Measurements from ENCODE around the gene DIAPH3. TPM values are rescaled to one million over a fixed set of nuclear protein-coding genes. Genes with fewer than 3 reads are reported as not detected.
A peak's percentile ranks its signal among the peaks of the same experiment; 100 is the strongest.

Gene DIAPH3
- total RNA-seq, 1 donor from 2014 or later: 4.5 TPM

DNA sequence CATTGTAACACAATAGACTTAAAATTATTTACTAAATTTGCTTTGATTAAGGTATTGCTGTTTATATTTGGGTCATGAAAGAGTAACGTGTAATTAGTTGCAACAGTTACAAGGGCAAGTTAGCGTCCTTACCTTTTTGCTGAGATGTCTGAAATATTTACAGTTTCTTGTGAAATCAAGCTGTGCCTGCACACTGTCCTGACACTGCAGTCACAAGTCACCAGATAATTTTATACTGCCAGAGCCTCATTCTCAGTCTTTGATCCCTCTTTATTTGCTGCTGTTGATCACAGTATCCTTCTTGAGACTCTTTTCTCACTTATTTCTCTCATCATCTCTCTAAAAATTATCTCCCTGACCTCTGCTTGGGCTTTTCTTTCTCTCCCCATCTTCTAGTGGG, 8.4 kb upstream of the DIAPH3 start:
- no peaks in the 10 kb centered on the region for H3K9me3 Mint-ChIP-seq (ENCODE audit: unreplicated experiment)
- no peak for DNase-seq (ENCODE audit: low spot score)
- no peak overlapping the region for H3K4me3 Mint-ChIP-seq (ENCODE audit: unreplicated experiment)
- H3K27ac Mint-ChIP-seq (ENCODE audit: unreplicated experiment): no peak overlapping the region
- no peaks in the 10 kb centered on the region for H3K36me3 Mint-ChIP-seq (ENCODE audit: low read depth, unreplicated experiment)
- no peaks in the 10 kb centered on the region for H3K4me1 Mint-ChIP-seq (ENCODE audit: unreplicated experiment)
- TF ChIP-seq CTCF (IDR thresholded peaks at IDR 0.05; ENCODE audit: unreplicated experiment): no peak
- H3K27me3 Mint-ChIP-seq (ENCODE audit: unreplicated experiment): peaks cover 3% of the 10 kb centered on the region

- TF ChIP-seq CTCF (IDR thresholded peaks at IDR 0.05; ENCODE audit: unreplicated experiment): no peak
- Mint-ChIP-seq H3K27me3 (ENCODE audit: unreplicated experiment) (peaks cover 3% of the 10 kb centered on the region), H3K27ac (ENCODE audit: unreplicated experiment) (no peak overlapping the region), H3K36me3 (ENCODE audit: low read depth, unreplicated experiment) (no peaks in the 10 kb centered on the region), H3K4me1 (ENCODE audit: unreplicated experiment) (peaks cover 7% of the 10 kb centered on the region), H3K4me3 (ENCODE audit: unreplicated experiment) (no peak overlapping the region), H3K9me3 (ENCODE audit: unreplicated experiment) (no peaks in the 10 kb centered on the region)
- no peak for DNase-seq (ENCODE audit: low spot score)
These were observed 6.7 kb upstream of the DIAPH3 start for GRCh38 chr13:60170414-60170813.

- no peak overlapping the region for H3K4me3 Mint-ChIP-seq (ENCODE audit: unreplicated experiment)
- H3K9me3 Mint-ChIP-seq (ENCODE audit: unreplicated experiment): no peaks in the 10 kb centered on the region
- peak; percentile 21 for TF ChIP-seq CTCF (IDR thresholded peaks at IDR 0.05; ENCODE audit: unreplicated experiment)
- peaks cover 3% of the 10 kb centered on the region for H3K27me3 Mint-ChIP-seq (ENCODE audit: unreplicated experiment)
- no peak for DNase-seq (ENCODE audit: low spot score)
- H3K4me1 Mint-ChIP-seq (ENCODE audit: unreplicated experiment): peaks cover 17% of the 10 kb centered on the region
- no peak overlapping the region for H3K27ac Mint-ChIP-seq (ENCODE audit: unreplicated experiment)
- no peaks in the 10 kb centered on the region for H3K36me3 Mint-ChIP-seq (ENCODE audit: low read depth, unreplicated experiment)
These were observed 5.7 kb upstream of the DIAPH3 start for GRCh38 chr13:60169239-60170031.

- Mint-ChIP-seq H3K36me3 (ENCODE audit: low read depth, unreplicated experiment) (no peaks in the 10 kb centered on the region), H3K27ac (ENCODE audit: unreplicated experiment) (no peak overlapping the region), H3K27me3 (ENCODE audit: unreplicated experiment) (peaks cover 6% of the 10 kb centered on the region), H3K9me3 (ENCODE audit: unreplicated experiment) (no peaks in the 10 kb centered on the region), H3K4me1 (ENCODE audit: unreplicated experiment) (peaks cover 25% of the 10 kb centered on the region), H3K4me3 (ENCODE audit: unreplicated experiment) (no peak overlapping the region)
- DNase-seq (ENCODE audit: low spot score): no peak
- no peak for TF ChIP-seq CTCF (IDR thresholded peaks at IDR 0.05; ENCODE audit: unreplicated experiment)
These were observed 3.4 kb upstream of the DIAPH3 start for GRCh38 chr13:60167121-60167520.

- no peak for DNase-seq (ENCODE audit: low spot score)
These were observed 1.8 kb upstream of the DIAPH3 start for GRCh38 chr13:60165391-60166099.

More at GRCh38 chr13:60165391-60166099, 1.8 kb upstream of the DIAPH3 start:
- TF ChIP-seq CTCF (IDR thresholded peaks at IDR 0.05; ENCODE audit: unreplicated experiment): no peak
- Mint-ChIP-seq H3K27me3 (ENCODE audit: unreplicated experiment) (peaks cover 6% of the 10 kb centered on the region), H3K36me3 (ENCODE audit: low read depth, unreplicated experiment) (no peaks in the 10 kb centered on the region), H3K9me3 (ENCODE audit: unreplicated experiment) (no peaks in the 10 kb centered on the region), H3K27ac (ENCODE audit: unreplicated experiment) (peak overlapping the region; percentile 33), H3K4me1 (ENCODE audit: unreplicated experiment) (peaks cover 25% of the 10 kb centered on the region), H3K4me3 (ENCODE audit: unreplicated experiment) (no peak overlapping the region)

Measured in endothelial cell (in vitro differentiated cells).